DMS 273 (cell line): ENCODE results near the gene BICC1.

ENCODE experiments used
- DNase-seq: peaks from one replicate; lab custom pipeline; 2025; ENCODE audit not compliant: unreplicated experiment; lab: John Stamatoyannopoulos, UW

The BICC1 gene

DNA sequence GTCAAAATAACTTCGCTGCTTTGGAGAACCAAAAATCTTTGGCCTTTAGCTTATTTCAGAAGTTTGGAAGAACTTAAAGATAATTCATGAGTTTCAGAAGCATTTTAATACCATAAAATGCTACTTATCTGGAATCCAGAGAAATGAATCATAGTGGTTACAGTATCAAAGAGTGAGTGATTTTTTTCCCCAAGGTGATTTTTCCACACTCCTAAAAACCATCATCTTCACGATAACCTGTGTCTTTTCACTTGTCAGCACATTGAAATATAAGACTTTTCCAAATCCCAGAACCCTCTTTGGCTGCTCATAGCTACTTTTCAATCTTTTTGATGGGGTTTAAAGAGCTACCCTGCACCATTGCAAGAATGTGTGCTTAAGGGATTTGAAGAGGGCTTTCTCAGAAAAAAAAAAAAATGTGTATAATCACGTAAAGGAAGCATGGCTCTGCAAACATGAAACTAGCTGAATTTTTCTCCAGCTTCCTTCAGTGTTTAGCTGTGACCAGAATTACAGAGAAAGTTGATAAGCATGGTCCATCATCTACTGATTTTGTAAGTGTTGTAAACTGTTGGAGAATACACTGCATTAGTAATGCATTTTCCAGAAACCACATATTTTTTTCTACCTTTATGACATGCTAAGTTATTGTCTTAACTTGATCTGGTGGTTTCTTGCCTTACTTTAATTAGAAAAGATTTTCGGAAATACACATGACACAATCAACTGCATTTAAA lies 134.9 kb downstream of the BICC1 start:
- no peak for DNase-seq

DNA sequence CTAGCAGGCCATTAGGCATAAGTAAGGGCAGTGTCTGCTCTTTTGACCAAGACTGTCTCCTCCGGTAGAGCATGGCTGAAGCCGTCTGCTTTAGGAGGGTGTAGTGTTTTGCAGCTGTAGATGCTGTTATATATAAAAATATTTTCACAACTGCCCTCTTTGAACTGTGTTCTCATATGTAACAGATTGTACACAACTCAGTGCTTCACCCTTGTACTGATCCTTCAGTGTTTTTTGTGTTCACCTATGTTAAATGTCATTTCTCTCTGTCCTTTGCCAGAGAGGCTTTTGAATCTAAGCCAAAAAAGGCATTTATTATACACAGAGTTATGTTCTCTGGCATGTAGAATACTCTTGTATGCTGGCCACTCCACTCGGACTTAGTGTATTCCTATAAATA lies 135.5 kb downstream of the BICC1 start:
- no peak for DNase-seq

DNA sequence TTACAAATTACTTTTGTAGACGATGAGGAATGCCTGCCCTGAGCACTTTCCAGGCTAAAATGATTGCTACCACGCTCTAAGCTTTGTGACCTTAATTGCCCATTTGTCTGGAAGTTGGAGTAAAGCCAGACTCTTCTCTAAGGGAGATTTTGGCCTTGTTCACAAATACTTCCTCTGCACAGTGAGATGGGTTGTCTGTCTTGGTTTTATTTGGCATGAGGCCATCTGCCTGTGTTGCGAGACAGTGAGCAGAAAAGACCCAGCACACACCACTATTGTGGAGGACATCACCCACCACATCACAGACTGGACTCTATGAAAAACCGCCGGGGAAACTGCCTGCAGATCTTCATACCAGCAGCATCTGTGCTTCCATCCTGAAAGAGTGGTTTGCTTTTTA lies 138.4 kb downstream of the BICC1 start:
- DNase-seq: peak; percentile 21

GRCh38 chr10:58651742-58652141 lies 139.1 kb downstream of the BICC1 start:
- no peak for DNase-seq

DNA sequence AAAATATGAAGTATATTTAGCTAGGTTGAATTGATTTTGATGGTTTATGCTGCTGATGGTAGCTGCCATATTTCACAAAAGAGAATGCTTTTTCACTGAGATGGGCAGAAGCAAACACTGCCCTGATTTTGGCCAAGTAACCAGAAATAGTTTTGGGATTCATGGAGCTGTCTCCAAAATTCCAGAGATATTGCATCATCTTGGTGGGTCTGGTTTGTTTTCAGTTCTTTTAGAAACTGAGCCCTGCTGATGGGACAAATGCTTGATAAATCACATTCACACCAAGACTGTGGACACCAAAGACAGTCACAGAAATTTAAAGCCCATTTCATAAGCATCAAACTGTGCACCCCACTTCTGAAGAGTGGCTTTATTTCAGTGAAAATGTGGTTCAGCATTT lies 140.5 kb downstream of the BICC1 start:
- DNase-seq: no peak

DNA sequence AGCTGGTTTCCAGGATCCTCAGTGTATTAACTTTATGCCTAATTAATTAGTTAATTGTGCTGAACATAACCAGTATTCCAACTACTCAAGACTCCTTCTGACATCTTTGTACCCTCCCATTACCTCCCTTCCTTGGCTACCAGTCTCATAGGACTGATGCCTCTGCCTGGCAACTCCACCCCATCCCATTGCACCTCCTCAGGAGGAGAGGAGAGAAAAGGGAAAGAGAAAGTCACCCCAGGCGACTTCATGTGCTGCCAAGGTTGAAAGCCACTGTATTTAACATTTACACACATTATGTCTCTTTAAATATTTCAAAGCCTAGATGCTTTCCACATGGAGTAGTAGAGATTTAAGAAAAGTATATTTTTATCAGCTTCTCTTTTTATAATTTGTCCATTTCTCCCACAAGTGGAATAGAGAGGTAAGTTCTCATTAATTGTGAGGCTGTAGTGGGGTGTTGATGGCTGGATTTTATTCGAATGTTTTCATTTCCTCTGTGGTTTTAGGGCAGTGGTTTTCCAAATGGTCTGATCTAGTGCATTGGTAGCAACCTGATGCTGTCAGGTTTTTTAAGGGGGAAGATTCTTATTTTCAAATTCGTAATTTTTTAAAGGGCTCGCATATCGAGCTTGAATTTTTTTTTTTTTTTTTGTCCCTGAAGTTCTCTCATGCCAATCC lies 148.0 kb downstream of the BICC1 start:
- DNase-seq: no peak

- no peak for DNase-seq
Measured at GRCh38 chr10:58661336-58661735, 148.7 kb downstream of the BICC1 start.

DNA sequence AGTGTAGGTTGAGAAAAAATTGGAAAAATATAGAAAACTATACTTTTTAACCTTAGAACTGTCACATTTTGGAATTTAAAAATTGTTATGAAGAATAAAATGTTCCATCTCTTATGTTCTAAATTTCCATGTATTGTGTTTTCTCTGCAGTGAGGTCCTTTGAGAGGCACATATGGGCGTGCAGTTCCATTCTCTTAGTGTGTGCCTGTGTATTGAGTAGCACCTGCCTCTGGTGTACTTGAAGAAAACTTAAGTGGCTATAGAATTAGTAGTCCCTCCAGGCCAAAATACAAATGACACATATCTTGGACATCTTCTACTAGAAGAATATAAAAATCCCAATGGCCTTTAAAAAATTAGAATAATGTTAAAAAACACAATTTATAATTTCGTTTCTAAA lies 149.2 kb downstream of the BICC1 start:
- DNase-seq: no peak

DNA sequence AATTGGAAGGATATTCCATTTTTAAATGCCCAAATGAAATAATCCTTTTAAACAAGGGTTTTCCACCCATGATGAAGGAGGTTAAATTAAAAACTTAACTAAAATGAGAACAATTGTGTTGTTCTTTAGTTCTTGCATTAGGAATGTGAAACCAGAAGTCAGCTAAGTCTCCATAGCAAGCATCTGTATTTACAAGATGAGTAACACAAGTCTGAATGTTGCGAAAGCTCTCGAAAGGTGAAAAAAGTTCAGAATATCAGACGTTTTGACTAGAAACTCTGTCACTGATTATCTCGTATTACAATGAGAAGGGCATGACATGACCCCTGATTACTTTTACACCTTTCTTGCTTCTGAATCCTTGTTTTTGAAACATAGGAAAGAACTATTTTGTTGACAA lies 149.6 kb downstream of the BICC1 start:
- no peak for DNase-seq

DNA sequence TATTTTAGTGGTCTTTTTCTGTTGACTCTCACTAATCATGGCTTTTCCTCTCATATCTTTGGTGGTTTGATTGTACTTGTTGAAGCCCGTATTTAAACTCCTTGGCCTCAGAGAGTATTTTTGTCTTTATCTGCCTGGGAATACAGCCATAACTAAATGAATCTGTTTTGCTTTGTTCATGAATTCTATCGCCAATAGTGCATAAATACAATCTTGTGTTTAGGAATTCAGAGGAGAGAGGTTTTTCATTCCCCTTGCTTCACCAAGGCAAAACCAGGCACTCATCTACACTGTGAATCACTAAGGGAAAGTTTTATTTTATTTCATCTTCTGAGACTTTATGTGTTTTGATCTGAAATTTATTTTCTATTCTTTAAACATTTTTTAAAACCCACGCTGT lies 152.7 kb downstream of the BICC1 start:
- DNase-seq: no peak

DNA sequence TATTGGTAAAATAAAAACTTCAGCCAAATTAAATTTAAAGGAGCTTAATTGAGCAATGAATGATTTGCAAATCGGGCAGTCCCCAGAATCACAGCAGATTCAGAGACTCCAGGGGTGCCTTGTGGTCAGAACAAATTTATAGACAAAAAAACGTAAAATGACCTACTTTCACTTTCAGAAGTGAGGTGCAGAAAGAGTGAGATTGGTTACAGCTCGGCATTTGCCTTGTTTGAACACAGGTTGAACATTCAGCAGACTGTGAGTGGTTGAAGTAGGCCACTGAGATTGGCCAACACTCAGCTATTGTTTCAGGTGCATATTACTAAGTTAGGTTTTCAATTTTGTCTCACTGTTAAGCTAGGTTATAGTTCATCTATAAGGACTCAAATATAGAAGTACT lies 153.4 kb downstream of the BICC1 start:
- DNase-seq: no peak

DNA sequence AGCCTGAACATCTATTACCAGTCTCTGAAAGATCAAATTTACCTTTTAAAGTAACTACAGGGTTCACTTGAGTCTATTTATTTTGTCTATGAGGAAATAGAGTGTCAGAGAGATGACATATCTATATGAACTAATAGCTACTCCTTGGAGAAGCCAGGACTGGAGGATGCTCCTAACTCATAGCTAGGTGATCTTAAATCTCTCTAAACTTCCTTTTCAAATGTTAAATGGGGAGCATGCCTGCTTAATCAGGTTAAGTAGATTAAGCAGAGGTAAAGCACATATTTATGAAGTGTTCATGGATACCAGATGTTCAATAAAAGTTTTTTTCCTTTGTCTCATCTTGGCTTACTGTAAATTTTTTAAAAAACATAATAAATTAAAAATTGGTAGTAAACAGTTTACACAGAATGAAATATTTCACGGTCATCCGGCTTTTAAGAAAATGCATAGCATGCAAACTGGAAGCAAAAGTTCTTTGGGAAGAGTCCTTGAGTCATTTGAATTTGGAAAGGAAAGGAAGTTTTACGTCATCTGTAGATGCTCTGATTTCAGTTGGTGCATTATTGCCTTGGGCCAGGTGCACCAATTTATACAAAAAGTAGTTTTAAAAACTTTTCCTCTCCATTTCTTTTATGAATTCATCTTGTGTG lies 155.1 kb downstream of the BICC1 start:
- no peak for DNase-seq

DNA sequence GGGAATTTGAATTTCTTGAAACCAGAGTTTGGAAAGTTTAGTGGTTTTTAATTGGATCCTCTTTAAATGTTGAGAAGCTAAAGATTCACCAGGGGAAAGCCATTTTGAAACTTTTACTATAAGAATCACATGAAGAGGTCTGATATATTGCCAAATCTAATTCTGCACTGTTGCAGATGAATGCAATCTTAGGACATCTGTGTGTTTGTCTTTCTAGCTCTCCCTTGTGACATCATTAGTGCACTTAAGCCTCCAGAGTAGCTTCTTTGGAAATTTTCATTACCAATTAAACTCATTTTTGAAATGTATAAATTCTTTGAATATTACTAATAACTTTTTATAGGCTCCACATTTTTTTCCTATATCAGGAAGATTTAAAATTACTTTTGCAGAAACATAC lies 160.2 kb downstream of the BICC1 start:
- no peak for DNase-seq

GRCh38 chr10:58674251-58674650 lies 161.6 kb downstream of the BICC1 start:
- DNase-seq: no peak

DNA sequence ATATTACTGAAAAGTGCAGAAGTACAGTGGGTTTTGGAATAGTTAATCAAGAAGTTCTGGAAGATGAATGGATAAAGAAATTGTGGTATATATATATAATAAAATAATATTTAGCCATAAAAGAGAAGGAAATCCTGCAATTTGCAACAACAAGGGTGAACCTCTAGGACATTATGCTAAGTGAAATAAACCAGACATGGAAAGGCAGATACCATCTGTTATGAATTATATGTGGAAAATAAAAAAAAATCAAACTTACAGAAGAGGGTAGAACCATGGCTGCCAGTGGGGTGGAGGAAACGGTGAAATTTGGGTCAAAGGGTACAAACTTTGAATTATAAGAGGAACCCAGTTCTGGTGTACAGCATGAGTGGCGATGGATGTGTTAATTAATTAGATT lies 162.6 kb downstream of the BICC1 start:
- no peak for DNase-seq

- no peak for DNase-seq
Measured at GRCh38 chr10:58691528-58691927, 178.9 kb downstream of the BICC1 start.

DNA sequence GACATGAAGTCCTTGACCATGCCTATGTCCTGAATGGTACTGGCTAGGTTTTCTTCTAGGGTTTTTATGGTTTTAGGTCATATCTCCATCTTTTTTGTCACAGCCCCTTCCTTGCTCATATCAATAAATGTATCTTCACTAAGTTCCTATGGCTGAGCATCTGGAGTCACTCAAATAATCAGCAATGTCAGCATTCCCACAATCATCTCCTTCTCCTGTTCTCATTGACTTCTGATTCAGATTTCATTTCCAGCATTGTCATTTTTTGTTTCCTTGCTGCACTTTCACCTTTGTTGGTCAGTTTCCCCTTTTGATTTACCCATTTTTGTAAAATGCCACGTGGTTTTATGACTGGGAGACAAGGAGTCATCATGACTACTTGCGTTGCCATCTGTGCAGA lies 181.2 kb downstream of the BICC1 start:
- no peak for DNase-seq

- no peak for DNase-seq
Measured at GRCh38 chr10:58695022-58695421, 182.3 kb downstream of the BICC1 start.

GRCh38 chr10:58696736-58697135 lies 184.1 kb downstream of the BICC1 start:
- DNase-seq: no peak

DNA sequence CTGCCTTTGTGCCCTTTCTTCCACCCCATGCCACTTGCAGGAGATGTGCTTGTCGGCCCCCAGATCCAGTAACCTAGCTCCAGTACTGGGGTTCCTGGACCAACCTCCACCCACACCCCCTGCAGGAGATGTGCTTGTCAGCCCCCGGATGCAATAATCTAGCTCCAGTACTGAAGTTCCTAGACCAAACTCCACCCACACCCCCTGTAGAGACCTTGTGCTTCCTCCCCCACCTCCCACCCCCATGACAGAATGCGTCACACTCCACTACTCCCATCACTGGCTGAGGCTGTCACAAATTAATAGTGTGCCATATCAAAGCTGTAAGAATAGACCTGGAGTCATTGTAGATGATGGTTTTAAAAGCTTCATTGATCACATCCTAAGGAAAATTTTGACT lies 185.0 kb downstream of the BICC1 start:
- no peak for DNase-seq

GRCh38 chr10:58698777-58699356 lies 186.2 kb downstream of the BICC1 start:
- DNase-seq: peak; percentile 4

- DNase-seq: peak; percentile 1
Measured at GRCh38 chr10:58700591-58700990, 187.9 kb downstream of the BICC1 start.
